GM12872 (cell line): Measurements from ENCODE around the gene TRIB2.

Source experiments
- TF ChIP-seq, protein P1 (sequence below): IDR thresholded peaks from 3 replicates; pipeline ENCODE4 v1.5.1; 2011; ENCODE audit warnings: low read depth, mild to moderate bottlenecking, low read length, moderate library complexity; ENCODE audit not compliant: insufficient read depth

Gene TRIB2

DNA sequence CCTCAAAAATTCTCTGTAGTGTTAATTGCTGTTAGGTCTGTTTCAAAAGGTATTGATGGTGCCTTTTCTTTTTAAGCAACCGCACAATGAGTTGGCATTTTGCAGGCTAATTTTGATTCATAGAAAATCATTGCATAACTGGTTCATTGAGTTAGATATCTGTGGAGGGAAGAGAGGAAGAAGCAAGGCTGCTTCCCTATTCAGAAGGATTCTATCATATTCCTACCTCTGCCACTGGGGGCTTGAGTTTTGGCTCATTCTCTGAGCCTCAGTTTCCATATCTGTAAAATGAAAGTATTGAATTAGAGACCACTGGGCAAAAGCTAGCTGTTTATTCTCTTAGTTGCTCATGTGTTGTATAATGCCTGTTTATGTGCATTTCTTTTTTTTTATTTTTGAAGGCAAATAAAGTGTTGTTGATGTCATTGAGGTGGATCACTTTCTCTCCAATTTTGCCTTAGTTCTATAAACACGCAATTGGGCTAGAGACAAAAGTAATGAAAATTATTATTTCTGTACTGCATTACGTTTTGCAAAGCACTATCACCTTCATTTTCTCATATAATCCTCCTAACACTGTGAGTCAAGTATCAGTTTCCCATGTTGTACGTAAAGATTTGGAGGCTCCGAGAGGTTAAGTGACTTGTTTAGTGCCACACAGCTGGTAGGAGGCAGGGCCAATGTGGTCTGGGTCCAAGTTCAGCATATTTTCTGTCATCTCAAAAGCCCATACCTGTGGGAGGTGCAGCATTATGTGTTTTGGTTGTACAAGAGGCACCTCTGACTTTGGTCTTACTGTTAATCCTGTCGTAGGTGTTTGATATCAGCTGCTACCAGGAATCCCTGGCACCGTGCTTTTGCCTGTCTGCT is 5.9 kb downstream of the TRIB2 start:
- TF ChIP-seq, protein P1, sequence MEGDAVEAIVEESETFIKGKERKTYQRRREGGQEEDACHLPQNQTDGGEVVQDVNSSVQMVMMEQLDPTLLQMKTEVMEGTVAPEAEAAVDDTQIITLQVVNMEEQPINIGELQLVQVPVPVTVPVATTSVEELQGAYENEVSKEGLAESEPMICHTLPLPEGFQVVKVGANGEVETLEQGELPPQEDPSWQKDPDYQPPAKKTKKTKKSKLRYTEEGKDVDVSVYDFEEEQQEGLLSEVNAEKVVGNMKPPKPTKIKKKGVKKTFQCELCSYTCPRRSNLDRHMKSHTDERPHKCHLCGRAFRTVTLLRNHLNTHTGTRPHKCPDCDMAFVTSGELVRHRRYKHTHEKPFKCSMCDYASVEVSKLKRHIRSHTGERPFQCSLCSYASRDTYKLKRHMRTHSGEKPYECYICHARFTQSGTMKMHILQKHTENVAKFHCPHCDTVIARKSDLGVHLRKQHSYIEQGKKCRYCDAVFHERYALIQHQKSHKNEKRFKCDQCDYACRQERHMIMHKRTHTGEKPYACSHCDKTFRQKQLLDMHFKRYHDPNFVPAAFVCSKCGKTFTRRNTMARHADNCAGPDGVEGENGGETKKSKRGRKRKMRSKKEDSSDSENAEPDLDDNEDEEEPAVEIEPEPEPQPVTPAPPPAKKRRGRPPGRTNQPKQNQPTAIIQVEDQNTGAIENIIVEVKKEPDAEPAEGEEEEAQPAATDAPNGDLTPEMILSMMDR: no peak

DNA sequence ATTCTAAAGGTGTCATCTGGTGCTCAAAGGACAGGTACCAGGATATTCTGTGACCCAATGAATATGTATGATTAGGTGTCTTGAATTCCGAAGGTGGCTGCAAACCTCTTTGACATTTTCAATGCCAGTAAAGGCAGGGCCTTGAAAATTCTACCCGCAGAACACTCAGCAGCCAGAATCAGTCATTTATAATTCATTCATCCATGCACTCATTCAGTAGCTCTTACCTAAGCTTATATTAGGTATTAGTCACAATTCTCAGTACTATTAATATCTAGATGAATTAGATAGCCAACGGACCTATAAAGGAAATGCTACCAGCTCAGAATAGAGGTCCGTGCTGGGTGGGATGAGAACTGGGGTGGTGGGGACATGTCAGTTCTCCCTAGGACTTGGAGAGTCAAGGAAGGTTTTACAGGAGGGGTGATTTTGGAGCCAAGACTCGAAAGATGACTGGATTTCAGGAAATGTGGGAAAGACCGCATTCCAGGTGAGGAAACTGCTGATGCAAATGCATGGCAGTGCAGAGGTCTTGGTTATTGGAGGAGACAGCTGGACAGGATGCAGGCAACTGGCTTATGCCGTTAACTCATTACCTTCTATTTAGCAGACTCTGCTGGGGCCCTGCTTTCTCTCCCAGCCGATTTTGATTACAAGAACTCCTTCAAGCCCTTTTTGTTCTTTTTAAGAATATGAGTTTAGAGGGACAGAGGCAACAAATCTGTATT is 7.2 kb downstream of the TRIB2 start:
- TF ChIP-seq, protein P1: no peak

DNA sequence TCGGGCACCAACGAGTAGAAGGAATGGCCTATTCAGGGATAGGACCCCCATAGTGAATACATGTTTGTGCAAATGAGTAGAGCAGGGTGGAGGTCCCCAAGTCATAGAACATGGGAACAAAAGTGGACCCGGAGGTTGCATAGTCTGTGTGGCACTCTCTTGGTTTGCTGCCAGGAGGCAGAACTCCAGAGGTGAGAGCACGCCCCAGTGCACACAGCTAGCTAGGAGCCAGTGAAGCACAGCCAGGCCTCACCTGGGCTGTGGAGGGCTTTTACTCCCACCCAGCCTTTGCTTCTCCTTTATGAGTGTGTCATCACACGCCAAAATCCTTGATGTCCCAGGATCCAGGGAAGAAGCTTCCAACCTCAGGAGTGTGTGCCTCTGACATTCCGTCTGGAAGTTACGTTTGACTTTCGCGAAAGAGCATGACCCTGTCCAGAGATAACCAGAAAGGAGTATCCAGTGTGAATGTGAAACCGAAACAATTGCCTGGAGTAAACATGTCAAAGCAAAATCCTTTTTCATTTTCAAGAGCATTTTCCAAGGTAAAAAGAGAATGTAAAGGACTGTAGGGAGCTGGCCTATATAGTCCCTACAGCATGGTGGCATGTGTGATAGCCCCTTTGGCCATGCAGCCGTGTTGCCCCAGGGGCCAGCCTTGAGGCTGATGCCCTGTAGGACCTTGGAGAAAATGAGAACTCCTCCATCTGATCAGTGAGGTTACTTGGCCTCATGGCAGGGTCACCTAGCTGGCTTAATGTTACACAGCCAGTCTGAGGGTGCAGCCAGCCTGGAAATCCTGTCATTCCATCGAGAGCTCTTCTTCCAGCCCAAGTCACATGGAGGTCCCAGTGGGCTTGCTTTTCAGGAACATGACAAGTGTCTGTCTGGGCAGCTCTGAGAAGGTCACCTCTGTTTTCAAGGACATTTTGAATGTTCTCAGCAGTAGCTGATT is 8.8 kb downstream of the TRIB2 start:
- TF ChIP-seq, protein P1: no peak

GRCh38 chr2:12726271-12726670 is 9.5 kb downstream of the TRIB2 start:
- TF ChIP-seq, protein P1: no peak

DNA sequence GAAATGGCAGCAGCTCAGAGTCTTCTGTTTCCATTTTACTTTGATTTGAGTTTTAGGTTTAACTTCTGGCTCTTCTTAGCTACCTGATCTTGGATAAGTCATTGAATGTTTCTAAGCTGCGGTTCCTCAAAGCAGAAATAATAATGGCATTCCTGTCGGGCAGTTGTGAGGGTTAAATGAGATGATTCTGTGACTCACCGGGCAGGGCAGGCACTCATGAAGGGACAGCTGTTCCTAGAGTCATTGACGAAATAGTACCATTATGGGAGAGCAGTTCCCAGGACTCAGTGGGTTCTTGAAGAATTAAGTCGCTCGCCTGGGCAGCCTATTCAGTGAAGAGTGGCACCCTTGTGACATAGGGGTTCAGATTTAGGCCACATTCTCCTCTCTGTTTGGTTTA is 10.3 kb downstream of the TRIB2 start:
- TF ChIP-seq, protein P1: no peak

- TF ChIP-seq, protein P1: no peak
These were observed 10.9 kb downstream of the TRIB2 start for GRCh38 chr2:12727641-12728040.

DNA sequence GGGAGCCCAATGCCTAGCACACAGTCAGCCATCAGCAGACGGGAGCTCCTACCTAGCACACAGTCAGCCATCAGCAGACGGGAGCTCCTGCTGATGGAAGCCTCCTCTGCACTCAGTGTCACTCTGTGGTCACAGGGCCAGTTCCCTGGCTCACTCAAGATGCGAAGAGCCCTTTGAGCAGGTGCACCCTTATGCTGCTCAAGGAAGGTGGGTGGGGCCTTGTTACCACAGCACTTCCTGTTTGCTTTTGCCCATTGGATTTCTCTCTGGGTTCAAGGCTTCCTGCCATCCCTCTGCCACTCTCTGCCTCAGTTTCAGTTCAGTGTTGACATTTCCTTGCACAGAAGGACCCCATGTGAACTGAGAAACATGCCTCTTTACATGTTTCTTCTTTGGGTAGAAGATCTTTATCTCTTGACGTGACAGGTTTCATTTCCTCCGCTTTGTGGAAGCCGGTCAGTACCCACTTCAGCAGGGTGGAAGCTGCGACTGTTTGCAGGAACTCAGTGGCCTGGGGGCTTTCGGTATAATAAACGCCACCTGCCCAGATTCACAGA is 11.6 kb downstream of the TRIB2 start:
- TF ChIP-seq, protein P1: no peak
